Omental fat pad (tissue), 4 donors: ENCODE measurements around the gene GAGE10. TPM values are rescaled to one million over a fixed set of nuclear protein-coding genes. Genes with fewer than 3 reads are reported as not detected.

Source experiments
- ATAC-seq: fragments of 150-250 bp; one replicate; pipeline ENCODE4 v1.9.1; 2016; ENCODE audit warnings: mild to moderate bottlenecking, moderate library complexity; ENCODE audit not compliant: low FRiP score
- DNase-seq: peaks from one replicate; pipeline ENCODE4 v3.0.0-alpha.2; 2019; ENCODE audit warnings: low spot score
- total RNA-seq, 4 donors: library from RNA; depleted of rRNA; stranded (reverse); fragments of >200 nt; gene quantifications; one replicate each; pipeline ENCODE4 v1.1.0, GENCODE V29; 2016
- TF ChIP-seq, protein P1 (sequence below), 3 donors: fragments of 450-650 bp; IDR thresholded peaks; one replicate each; pipeline ENCODE4 v1.5.1; 2016 to 2017; ENCODE audit warnings: antibody characterized with exemption in 3 of 3, mild to moderate bottlenecking in 3 of 3, moderate library complexity in 2 of 3

Gene GAGE10, protein sequence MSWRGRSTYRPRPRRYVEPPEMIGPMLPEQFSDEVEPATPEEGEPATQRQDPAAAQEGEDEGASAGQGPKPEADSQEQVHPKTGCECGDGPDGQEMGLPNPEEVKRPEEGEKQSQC
- total RNA-seq = not detected

DNA sequence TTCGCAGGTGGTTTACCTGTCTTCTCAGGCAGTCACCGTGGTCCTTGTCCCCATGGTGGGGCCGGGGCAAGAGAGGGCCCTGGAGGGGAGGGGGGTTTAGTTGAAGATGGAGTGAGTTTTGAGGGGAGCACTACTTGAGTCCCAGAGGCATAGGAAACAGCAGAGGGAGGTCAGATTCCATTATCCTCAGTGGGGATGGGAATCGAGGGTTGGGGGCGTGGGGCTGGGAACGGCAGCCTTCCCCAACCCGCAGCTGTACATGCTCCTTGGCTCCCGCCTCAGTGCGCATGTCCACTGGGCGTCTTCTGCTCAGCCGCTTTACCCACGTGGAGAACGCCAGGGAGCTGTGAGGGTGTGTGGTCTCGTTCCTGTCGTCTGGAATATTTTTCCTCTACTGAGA, at the start of gene GAGE10:
GAGE10 (plus strand) TSS at position 301 of the 400 bp plus-strand sequence. CDS start 1,214 bp downstream, outside the sequence.
- DNase-seq (no peak), ATAC-seq (peak; percentile 19)
- TF ChIP-seq, protein P1, sequence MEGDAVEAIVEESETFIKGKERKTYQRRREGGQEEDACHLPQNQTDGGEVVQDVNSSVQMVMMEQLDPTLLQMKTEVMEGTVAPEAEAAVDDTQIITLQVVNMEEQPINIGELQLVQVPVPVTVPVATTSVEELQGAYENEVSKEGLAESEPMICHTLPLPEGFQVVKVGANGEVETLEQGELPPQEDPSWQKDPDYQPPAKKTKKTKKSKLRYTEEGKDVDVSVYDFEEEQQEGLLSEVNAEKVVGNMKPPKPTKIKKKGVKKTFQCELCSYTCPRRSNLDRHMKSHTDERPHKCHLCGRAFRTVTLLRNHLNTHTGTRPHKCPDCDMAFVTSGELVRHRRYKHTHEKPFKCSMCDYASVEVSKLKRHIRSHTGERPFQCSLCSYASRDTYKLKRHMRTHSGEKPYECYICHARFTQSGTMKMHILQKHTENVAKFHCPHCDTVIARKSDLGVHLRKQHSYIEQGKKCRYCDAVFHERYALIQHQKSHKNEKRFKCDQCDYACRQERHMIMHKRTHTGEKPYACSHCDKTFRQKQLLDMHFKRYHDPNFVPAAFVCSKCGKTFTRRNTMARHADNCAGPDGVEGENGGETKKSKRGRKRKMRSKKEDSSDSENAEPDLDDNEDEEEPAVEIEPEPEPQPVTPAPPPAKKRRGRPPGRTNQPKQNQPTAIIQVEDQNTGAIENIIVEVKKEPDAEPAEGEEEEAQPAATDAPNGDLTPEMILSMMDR (IDR thresholded peaks at IDR 0.05) = no peak

DNA sequence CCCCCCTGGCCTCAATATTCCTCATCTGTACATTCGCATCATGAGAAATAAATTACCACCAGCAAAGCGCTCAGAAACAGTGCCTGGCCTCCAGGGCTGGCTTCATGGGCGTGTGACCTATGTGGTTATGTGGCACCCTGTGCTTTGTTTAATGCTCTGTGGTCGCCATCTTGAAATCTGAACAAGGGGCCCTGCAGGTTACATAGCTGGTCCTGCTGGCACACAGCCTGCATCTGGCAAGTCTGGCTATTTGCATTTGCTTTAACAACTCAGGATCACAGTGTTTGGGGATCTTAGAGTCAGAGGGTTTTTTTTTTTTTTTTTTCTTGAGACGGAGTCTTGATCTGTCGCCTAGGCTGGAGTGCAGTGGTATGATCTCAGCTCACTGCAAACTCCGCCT, 48.8 kb upstream of the GAGE10 start:
- DNase-seq (no peak), ATAC-seq (no peak)
- TF ChIP-seq, protein P1 (IDR thresholded peaks at IDR 0.05) = no peak

DNA sequence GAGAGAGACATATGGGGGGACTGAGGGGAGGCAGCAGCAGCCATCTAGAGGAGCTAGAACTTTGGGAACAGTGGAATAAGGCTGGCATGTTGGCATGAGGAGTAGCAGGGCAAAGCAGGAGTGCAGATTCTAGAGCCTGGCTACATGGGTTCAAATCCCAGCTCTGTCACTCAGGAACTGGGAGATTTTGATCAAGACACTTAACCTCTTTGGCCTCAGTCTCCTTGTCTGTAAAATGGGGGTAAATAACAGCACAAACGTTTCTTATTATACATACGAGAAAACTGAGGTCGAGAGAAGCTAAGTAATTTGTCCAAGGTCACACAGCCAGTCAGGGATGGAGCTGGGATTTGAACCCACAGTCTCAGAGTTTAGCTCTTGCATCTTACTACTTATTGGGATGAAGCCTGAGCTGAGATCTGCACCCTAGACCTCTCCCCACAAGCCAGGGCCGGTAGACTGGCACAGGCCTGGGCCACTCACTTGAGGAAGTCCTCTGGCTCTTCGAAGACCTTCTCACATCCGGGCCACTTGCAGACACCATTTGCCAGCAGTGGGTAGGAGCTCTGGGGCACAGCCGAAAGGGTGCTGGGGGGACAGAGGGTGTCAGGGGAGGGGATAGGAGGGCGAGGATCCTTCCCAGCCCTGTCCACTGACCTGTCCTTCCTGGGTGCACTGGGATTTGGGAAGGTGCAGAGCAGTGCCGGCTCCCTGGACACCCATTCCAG, 47.0 kb upstream of the GAGE10 start:
- no peak for DNase-seq
- TF ChIP-seq, protein P1 (IDR thresholded peaks at IDR 0.05) = no peak
- no peak for ATAC-seq

DNA sequence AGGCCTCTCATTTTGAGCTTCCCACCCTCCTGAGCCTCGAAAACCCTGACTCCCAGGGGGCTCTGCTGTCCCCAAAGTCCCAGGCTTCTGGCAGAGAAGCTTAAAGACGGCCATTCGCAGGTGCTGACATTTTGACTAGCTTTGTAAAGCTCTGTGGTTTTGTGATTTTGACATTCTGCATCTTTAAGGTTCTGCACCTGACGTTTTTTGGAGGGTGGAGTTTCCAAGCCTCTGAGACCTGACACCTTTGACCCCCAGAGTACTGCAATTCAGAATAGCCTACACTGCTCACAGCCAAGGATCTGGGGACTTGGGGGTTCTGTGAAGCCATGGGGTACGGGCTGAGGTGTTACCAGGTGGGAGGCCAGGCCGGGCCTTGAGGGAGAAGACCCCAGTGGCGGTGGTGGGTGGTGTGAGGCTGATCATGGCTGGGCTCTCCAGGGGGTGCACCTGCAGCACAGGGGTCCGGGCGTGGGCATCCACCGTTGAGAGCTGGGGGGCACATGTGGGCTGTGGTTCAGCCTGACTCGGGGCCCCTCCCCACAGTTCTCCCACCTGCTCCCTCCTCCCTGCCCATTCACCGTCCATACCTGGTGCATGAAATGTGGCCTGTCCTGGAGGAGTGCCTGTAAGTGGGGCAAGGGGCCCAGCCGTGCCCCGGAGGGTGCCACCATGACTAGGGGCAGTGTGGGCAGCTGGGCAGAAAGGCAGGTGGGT, 46.2 kb upstream of the GAGE10 start:
- DNase-seq = no peak
- TF ChIP-seq, protein P1 (IDR thresholded peaks at IDR 0.05) = no peak
- no peak for ATAC-seq

DNA sequence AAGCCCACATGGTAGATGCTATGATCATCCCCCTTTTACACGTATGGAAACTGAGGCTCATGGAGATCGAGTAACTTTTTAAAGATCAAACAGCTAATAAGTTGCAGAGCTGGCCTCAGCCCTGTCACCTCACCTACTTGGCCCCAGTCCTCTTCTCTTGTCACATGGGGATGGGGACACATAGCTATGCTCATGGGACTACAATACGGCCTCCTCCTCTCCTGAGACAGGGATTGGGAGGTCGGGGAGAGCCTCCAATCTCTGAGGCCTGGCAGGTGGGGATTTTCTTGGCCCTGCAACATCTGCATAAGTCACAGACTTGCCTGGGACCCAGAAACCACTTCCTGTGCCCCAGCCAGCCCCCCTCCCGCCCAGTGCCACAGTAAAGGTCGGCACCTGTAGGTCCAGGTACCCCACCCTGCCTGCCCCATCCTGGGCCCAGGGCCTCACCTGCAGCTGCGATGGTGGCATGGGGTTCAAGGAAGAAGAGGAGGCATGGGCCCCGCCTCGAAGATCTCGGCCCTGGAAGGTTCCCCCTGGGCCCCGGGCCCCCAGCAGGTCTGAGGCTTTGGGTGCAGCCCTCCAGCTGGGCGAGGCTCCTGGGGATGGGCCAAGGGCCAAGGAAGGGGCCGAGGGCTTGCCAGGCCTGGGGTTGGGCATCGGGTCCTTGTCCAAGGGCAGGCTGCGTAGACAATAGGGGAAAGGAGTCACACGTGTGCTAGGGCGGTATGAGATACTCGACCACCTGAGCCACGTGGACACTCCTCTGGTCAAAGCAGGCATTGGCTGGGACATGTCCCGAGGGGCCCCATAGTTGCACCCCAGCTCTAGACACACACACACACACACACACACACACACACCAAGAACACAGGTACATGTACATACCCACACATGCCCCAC, 45.3 kb upstream of the GAGE10 start:
- DNase-seq (no peak), ATAC-seq (no peak)
- TF ChIP-seq, protein P1 (IDR thresholded peaks at IDR 0.05) = no peak

DNA sequence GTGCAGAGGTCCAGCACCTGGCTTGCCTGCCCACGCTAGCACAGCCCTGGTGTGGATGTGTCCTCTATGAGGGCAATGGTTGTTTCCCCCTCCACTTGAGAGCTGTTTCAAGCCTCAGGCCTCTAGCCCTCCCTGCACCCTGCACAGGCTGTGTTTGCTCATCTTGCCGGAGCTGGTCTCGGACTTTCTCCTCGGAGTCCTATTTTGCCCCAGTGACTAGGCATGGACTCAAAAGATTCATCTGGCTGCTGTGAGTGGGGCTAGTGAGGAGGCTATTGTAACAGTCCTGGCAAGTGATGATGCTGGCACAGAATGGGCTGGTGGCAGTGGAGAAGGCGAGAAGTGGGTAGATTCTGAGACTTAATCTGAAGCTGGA, 44.7 kb upstream of the GAGE10 start:
- TF ChIP-seq, protein P1 (IDR thresholded peaks at IDR 0.05) = no peak
- ATAC-seq = no peak
- no peak for DNase-seq
